ENCODE measurements around the gene ATP2B1.
A peak's percentile ranks its signal among the peaks of the same experiment; 100 is the strongest.

ATP2B1 gene

GRCh38 chr12:89650239-89650638 lies 58.4 kb downstream of the ATP2B1 start:
- no peak for DNase-seq

- no peak for DNase-seq
Measured at GRCh38 chr12:89649820-89650219, 58.8 kb downstream of the ATP2B1 start.

DNA sequence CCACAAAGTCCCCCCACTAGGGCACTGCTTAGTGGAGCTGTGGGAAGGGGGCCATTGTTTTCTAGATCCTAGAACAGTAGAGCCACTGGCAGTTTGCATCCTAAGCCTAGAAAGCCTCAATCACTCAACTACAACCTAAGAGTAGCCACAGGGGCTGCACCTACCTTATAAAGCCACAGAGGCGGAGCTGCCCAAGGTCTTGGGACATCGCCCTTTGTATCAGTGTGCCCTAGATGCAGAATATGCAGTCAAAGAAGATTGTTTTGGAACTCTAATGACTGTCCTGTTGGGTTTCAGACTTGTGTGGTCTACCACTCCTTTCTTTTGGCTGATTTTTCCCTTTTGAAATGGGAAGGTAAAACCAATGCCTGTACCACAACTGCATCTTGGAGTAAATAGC lies 59.5 kb downstream of the ATP2B1 start:
- no peak for DNase-seq

DNA sequence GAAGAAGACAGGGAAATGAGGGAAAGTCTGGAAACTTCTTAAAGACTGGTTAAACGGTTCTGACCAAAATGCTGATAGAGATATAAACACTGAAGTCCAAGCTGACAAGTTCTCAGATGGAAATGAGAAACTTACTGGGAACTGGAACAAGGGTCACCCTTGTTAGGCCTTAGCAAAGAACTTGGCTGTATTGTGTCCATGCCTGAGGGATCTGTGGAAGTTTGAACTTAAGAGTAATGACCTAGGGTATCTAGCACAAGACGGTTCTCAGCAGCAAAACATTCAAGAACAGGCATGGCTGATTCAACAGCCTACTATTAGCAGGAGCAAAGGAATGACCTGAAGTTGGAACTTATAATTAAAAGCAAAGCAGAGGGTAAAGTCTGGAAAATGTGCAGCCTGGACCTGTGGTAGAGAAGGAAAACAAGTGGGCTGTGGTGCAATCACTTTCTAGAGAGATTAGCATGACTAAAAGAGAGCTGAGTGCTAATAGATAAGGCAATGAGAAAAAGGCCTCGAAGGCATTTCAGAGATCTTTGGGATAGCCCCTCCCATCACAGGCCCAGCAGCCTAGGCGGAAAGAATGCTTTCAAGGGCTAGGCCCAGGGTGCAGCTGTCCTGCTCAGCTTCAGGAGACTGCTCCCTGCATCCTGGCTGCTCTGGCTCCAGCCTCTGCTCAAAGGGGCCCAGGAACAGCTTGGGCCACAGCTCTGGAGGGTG lies 60.3 kb downstream of the ATP2B1 start:
- peak; percentile 99 for DNase-seq

- peak; percentile 70 for DNase-seq
Measured at GRCh38 chr12:89645434-89645833, 63.2 kb downstream of the ATP2B1 start.

- no peak for DNase-seq
Measured at GRCh38 chr12:89642959-89643358, 65.7 kb downstream of the ATP2B1 start.

GRCh38 chr12:89636776-89637160 lies 71.9 kb downstream of the ATP2B1 start:
- no peak for DNase-seq

DNA sequence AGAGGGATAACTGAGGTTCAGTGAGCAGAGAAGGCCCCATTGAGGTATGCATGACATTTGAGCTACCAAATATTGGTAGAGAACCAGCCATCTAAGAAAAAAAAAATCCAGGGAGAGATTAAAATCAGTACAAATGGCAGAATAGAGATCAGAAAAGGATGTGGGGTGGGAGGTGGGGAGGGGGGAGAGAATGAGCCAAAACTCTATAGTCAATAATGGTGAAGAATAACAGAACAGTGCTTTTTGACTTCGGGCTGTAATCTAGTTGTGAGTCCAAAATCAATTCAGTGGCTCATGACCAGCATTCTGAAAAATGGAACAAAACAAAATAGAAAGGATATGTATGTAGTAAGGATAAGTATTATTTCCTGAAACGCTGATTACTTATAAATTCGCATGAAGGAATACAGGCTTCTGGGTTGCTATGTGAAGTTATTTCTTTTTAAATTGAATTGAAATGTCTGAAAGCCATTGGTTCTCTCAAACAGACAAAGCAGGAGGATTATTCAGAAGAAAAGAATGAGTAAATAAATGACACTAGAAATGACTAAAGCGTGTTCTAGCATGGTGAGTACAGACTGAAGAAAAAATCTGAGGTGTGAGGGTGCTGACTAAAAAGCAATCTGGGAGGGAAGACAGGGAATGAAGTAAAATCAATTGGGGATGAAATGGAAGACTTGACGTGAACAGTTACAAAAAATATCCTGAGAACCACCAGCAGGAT lies 72.4 kb downstream of the ATP2B1 start:
- no peak for DNase-seq

DNA sequence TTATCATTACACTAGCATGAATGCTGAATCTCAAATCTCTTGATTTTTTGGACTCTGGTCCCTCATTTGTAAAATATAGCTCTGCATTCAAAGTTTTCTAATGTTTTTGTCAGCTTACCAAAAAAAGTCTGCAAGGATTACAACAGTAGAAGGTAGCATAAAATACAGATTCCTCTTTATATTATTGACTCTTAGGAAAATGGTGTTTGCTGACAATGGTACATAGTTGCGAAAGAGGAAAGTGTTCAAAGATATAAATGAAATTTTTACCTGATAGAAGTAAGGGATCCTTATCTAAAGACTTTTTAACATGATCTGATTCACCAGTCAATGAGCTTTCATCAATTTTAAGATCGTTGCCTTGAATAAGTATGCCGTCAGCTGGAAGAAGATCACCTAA lies 74.1 kb downstream of the ATP2B1 start:
- no peak for DNase-seq

DNA sequence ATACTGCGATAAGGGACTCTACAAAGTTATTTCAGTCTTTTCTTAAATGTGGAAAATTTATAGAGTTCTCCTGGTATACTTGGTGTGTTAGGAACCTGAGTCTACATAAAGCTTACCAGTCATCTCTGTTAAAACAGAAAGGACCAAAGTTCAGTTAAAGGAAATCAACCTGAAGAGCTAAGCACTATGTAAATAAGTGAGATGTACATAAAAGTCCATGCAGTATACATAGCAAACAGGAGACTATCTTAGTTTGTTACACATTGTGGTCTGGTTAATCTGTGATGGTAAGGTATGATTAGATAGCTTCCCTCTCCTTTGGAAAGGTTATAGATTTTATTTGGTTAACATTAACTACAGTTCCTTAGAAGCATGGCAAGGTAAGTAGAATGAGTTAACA lies 75.9 kb downstream of the ATP2B1 start:
- no peak for DNase-seq

- no peak for DNase-seq
Measured at GRCh38 chr12:89622115-89622514, 86.5 kb downstream of the ATP2B1 start.

DNA sequence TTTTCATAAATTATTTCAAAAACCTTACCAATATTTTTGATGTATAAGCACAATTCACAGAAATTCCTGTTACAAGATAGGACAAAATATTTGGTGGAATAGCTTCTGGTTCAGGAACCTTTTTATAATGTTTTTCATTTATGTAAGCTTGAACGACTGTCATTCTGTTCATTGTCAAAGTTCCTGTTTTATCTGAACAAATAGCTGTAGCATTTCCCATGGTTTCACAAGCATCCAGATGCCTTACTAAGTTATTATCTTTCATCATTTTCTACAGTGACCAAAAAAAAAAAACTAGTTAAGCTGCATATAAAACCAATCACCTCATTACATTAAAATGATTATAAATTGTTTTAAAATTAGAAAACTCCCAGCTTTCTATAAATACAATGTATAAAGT lies 87.1 kb downstream of the ATP2B1 start:
- DNase-seq: no peak

DNA sequence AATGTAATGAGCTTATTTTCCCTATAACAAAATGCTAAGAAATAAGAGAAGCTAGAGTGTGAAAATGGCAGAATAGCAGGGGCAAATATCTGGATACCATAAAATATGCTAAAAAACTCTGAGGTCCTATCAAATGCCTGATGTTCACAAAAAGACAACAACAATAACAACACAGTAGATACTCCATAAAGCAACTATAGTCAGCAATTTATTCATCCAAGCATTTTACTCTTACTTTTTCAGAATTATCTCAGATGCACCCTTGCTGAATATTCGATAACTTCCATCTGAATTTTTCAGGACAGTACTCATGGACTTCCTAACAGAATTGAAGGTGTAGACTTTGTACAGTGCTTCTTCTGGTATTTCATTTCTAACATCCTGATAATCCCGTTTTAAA lies 88.9 kb downstream of the ATP2B1 start:
- no peak for DNase-seq

- DNase-seq: no peak
Measured at GRCh38 chr12:89618113-89618862, 90.3 kb downstream of the ATP2B1 start.

DNA sequence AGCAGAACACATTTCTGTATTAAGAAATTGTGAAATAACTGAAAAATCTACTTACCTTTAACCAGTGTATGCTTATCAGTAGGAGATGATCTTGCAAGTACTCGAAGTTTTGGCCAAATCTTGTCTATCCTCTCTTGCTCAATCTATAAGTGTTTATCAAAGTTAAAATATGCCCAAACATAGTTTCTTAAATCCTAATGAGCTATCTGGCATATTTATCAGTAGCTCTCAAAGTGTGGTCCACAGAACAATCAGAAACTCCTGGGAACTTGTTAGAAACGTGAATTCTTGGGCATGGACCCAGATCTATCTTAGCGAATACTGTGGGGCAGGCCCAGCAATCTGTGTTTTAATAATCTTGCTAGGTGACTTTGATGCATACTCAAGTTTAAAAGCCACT lies 98.3 kb downstream of the ATP2B1 start:
- no peak for DNase-seq

DNA sequence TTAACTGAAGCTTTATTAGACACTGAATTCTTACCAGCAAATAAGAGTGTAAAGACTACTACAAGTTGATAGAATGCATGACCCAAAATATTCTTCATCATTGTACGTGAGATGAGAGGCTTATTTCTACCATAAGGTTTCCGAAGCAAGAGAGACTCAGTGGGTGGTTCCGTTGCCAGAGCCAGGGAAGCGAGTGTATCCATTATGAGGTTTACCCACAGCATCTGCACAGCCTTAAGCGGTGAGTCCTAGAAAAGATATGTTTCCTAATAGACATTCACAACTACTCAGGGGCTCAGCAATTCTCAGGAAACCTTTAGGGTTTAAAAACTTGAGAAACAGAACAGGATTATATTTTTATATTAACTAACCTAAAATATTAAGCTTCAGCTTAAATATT lies 105.0 kb downstream of the ATP2B1 start:
- DNase-seq: no peak

DNA sequence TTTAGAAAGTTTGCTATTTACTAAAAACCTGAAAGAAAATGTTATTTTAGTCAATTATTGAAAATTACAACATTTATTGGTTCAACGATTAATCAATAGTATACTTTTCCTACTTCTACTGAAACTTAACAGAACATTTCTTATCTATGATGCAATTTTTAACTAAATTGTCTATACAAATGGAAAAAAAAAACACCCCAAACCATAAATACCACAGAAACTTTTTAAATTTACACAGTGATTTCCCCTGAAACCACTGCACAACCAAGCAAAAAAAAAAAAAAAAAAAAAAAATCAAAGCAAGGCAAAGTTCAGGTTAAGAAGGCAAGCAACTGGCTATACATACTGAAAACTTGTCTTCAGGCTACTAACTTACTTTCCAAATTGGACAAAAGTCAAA lies 110.9 kb downstream of the ATP2B1 start:
- no peak for DNase-seq

- DNase-seq: no peak
Measured at GRCh38 chr12:89597210-89597609, 111.4 kb downstream of the ATP2B1 start.

DNA sequence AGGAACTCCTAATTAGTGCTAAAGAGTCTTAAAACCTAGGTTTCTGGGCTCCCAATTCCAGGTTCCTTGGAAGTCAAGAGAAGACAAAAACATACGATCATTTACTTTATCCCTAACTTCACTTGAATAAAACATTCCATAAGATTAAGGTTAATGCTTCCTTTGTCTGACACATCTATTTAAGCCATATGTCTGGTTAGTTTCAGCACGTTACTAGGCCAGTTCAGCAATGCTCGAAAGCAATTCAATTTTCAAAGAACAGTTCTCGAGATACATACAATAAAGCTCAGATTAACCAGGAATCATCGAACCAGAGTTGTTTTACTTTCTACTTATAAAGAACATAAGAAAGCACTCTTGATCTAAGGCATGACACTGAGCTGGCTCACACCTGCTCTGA lies 114.8 kb downstream of the ATP2B1 start:
- no peak for DNase-seq

DNA sequence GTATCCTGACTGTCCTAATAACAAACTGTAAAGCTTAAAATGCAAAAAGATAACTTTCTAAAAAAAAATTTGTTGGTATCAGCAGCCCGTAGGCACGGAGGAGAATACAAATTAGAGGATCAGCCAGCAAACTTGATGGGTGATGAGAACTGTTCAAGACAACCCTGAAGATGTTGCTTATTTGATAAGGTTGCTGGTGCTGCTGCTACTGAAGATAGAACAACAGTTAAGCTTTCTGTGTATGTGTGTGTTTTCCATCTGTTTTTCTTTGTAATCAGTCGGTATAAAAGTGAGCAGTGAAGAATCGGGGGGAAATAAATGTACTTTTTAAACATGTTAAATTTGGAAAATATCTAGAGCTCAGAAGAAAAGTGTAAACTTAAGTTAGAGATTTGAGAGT lies 115.4 kb downstream of the ATP2B1 start:
- no peak for DNase-seq

DNA sequence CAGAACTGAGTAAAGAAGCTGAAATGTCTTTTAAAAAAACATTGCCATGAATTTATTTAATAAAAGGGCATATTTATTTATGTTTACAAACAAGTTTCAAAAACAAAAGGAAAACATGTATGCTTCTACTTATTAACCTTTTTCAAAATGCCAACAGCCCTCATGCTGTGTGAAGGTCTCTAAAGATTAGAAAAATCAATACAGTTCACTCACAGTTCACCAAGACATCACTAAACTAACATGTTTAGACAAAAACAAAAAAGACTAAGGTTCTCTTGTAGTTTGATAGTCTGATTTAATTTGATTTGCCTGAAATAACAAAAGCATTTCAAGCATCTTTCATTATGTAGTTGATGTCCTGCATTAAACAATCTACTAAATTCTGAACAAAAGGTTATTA lies 118.9 kb downstream of the ATP2B1 start:
- no peak for DNase-seq

DNA sequence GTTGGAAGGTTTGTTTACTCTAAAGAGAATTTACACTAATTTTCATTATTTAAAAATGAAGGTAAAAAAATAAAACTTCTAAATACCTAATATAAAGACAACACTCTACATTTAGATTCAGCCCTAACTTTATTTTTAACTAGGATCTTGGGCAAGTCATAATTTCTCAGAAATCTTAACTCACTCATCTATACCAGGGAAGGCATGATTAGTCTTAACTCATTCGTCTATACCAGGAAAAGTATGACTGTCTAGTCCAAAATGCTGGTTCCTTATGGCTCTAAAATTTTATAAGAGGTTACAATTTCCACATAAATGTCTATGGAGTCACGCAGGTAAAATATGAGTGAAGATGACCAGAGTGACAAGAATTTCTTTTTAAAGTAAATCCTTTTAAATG lies 130.1 kb downstream of the ATP2B1 start:
- no peak for DNase-seq

DNA sequence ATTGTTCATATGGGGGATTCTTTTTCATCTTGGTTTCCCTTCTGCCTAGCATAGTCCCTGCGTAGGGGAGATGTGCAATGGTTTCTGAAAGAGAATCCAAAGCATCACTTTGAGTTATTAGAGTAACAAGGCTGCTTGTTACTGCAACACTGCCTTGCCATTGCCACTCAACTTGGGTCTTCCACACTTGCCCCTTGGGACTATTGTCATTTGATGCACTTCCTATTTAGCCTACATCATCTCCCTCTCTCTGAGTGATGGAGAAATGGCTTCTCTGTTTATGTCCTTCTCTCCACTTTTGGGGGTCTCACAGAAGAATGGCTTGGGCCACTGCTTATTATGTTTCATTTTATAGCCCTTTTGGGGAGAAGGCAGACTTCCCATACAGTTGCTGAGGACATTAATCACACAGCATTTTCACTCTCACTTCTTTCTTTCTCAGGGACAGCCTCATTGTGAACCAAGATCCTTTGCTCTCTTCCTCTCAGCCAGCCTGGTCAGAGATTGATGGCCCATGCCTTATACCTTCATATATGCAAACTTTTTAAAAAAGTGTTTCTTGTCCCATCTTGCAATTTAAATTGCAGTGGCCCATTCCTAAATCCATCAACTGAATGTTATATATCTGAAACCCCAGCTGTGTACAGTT lies 131.9 kb downstream of the ATP2B1 start:
- no peak for DNase-seq

DNA sequence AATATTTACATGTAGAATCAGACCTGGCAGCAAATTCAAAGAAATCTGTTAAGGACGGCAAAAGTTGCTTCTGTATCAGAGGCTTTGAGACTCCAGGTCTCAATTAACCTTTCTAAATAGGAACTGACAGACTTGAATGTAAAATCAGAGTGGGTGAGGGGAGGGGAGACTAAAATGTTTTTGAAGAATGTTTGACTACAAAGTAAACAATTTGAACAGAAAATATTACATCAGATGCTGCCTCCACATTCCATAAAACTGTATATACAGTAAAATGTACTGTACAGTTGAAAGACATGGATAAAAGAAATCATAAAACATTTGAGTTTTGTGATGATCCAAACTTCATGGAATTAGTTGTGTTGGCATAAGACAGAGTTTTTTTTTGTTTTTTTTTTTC lies 133.3 kb downstream of the ATP2B1 start:
- DNase-seq: no peak
